Embryonic facial prominence (tissue), 1 donor: Measurements from ENCODE around the gene CTNNA2.
"Not testable (repeated sequence)": the region's sequence is repeated elsewhere in the genome, so short reads cannot be mapped to it uniquely, and the experiment has no call there.

ENCODE experiments used
- DNase-seq: peaks from one replicate; pipeline ENCODE4 v3.0.0-alpha.2; 2016; ENCODE audit errors: extremely low spot score

Gene CTNNA2

GRCh38 chr2:80078290-80079036 lies 565.6 kb downstream of the CTNNA2 start:
- no peak for DNase-seq

GRCh38 chr2:80080957-80081356 lies 568.1 kb downstream of the CTNNA2 start:
- DNase-seq = no peak

DNA sequence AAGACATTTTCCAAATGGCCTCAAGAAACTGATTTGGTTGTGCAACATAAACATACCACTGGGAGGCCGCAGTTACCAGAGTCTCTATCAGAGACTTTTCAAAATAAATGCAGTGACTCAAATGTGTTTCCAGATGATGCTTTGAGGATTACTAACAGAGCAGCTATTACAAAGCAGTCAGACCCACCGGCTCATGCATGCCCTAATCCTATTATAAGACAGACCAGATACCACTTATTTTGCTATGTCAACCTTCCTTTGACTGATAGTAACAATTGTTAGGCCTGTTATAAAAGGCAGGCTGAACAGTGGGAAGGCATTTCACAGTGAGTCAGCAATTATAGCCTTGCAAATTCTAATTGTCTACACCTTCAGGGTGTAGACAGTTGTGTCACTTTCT lies 574.0 kb downstream of the CTNNA2 start:
- DNase-seq = no peak

DNA sequence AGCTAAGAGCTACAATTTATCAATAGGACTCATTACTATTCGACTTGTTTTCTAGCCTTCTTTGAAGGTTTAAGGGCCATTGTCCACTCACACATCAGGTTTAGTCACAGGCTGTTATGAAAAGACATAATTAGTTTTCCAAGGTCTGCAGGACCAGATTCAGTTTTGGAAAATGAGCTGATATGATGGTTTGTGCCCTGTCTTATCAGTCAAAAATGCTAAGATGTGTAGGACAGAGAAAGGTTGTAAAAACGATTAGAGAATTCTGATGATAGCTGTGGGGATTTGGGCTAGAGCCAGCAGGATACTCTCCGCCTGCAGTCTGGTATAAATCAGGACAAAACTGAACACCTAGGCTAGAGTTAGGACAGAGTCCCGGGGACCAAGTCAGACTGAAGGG lies 578.4 kb downstream of the CTNNA2 start:
- no peak for DNase-seq

DNA sequence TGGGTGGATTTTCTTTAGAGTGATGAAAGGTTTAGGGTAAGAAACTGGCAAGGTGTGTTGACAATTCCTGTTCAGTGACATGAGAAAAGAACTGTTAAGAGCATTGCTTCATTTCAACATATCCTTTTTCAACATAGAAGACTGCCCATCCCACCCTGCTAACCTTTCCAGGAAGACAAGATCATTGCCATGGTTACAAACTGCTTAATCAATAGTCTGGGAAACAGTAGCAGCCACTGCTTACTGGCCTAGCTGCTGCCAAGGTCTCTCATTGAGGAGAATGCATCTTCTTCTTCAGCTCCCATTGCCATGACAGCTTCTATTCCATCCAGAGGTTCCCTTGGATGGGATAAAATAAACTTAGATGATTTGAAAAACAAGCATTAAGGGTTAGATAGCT lies 579.6 kb downstream of the CTNNA2 start:
- no peak for DNase-seq

DNA sequence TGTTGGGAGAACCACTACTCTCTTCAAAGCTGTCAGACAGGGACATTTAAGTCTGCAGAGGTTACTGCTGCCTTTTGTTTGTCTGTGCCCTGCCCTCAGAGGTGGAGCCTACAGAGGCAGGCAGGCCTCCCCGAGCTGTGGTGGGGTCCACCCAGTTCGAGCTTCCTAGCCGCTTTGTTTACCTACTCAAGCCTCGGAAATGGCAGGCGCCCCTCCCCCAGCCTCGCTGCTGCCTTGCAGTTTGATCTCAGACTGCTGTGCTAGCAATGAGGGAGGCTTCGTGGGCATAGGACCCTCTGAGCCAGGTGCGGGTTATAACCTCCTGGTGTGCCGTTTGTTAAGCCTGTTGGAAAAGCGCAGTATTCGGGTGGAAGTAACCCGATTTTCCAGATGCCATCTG lies 585.7 kb downstream of the CTNNA2 start:
- not testable (repeated sequence) for DNase-seq

DNA sequence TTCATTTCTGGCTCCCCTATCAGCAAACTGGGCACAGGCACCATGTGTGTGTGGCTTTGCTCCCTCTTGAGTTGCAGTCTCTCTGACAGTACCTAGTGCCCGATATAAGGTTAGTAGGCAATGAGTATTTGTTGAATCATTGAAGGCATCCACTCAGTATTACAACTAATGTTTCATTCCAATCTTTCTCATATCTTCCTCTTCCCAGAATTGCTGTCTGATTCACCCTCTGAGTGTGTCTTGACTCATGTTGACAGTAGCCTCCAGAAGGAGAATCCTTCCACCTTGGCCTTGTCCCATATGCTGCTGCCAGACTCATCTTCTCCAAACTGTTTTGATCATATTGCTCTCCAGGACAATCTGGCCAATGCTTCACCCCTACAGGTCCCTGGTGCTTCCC lies 589.2 kb downstream of the CTNNA2 start:
- DNase-seq = no peak

DNA sequence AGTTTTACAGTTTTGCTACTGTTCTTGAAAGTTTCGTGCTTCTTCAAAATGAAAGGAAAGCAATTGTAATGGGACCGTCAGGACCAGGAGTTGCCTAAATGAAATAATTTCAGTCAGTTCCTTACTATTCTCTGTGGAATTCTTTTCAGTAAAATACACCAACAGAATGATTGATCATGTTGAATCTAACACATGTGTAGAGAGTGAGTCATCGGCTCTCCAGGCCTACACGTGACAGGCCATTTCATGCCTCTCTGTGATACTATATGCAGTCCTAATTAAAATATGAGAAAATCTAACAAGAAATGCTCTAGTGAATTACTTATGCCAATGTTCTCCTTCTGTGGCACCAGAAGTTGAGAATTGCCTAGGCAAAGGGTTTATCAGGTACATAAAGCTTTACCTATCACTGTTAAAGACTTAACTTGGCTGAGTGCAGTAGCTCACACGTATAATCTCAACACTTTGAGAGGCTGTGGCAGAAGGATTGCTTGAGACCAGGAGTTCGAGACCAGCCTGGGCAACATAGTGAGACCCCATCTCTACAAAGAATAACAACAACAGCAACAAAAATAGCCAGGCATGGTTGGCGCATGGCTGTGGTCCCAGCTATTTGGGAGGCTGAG lies 592.3 kb downstream of the CTNNA2 start:
- no peak for DNase-seq

DNA sequence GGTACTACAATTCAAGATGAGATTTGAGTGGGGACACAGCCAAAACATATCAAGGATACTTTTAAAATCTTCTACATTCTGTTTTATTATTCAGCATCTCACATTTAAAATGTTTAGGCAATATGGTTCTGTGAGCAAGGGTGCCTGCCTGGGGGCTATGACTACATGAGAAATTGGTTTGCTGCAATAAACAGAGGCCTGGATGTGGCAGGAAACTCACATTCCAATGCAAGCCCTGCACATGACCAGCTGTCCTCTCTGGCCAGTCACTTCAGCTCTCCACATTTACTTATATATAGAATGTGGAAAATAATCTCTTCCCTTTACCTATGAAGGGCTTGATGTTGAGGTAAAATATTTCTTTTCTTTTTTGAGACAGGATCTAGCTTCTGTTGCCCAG lies 598.3 kb downstream of the CTNNA2 start:
- DNase-seq = no peak

GRCh38 chr2:80112790-80113189 lies 599.9 kb downstream of the CTNNA2 start:
- no peak for DNase-seq

GRCh38 chr2:80113399-80113798 lies 600.5 kb downstream of the CTNNA2 start:
- DNase-seq = no peak

DNA sequence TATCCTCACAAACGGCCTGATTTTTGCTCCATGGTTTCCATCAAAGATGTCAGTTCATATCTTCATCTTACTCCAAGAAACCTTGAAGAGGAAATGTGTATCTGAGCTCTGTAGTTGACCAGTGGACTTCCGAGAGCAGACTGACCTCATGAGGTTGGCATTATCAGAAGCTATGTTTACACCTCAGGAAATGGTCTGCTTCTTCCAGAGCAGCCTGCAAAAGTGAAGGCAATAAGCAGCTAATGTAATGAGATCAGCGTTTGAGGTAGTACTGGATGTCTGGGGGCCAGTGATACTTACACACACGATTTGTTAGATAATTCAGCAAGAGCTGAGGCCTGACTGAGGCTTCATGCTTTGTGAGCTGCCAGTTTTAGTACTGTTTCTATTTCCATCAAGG lies 602.0 kb downstream of the CTNNA2 start:
- DNase-seq = no peak

GRCh38 chr2:80117401-80117800 lies 604.5 kb downstream of the CTNNA2 start:
- DNase-seq = no peak

DNA sequence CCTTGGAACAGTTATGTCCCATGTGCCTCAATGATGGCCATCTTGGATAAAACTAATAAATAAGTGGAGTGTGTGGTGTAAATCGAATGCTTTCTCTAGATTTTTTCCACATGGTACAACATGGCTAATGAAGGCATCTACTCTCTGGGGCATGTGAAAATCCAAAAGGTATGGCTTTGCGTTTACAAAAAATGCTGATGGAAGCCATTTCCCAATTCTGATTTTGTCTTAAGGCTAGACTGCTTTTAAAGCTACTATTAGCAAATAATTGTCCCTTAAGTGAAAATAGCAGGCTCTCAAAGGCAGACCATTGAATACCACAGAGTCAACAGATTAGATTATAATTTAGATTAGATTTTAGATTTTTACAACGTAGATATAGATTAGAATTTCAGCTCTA lies 608.0 kb downstream of the CTNNA2 start:
- DNase-seq = no peak

- DNase-seq = no peak
Measured at GRCh38 chr2:80122675-80123074, 609.8 kb downstream of the CTNNA2 start.

DNA sequence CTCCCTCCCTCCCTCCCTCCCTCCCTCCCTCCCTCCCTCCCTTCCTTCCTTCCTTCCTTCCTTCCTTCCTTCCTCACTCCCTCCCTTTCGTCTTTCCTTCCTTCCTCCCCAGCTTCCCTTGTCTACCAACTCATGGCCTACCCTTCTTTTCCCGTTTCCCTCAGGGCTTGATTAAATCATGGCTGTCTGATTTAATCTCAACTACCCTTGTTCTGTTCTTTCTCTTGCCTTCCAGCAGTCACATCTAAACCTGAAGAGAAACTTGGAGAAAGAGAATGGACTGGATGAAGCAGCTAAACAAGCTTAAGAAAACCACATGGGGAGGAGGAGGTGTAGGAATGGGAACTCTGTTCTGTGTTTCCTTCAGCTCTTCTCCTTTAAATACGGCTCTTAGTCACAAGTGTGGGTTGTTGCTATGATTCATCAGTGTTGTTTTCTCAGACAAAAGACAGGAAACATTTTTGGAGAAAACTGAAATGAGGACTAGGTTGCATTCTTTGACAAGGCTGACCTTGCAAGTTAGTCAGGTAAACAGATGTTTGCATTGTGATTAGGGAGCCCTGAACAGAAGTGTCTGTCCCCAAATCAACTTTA lies 613.8 kb downstream of the CTNNA2 start:
- DNase-seq = no peak

GRCh38 chr2:80128080-80128479 lies 615.2 kb downstream of the CTNNA2 start:
- no peak for DNase-seq

DNA sequence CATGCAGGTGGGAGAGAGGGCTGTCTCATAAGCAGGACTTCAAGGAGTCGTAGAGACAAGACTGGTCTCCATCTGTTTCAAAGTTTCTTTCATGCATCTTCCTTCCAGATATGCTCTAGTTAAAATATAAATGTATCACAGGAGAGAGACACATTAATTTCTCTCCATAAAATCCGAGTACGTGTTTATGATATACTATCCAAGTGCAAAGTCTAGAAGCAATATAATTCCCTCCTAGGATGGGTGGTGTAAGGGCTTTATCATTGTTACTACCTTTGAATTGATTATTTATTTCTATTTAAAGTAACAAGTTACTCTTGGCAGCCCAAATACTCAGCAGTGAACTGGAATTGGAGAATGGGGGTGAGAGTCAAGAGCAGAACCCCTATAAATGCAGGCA lies 619.4 kb downstream of the CTNNA2 start:
- no peak for DNase-seq

DNA sequence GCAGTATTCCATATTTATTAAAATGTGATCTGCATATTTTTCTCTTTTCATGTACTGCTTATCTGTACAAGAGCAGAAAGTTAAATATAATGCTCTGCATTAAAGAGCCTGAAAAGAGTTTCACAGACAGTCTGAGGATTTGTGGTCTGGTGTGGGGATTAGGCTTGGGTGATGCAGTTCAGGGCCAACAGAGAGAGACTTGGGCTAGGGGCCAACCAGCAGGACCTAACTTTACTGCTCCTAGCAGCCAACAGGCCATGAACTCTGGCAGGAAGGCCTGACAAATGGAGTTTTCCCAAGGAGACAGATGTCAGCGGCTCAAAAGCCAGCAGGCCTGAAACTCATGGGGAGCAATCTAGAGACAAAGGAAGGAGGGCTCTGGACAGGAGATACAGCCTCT lies 622.1 kb downstream of the CTNNA2 start:
- DNase-seq = no peak

GRCh38 chr2:80136338-80136737 lies 623.5 kb downstream of the CTNNA2 start:
- DNase-seq = no peak

DNA sequence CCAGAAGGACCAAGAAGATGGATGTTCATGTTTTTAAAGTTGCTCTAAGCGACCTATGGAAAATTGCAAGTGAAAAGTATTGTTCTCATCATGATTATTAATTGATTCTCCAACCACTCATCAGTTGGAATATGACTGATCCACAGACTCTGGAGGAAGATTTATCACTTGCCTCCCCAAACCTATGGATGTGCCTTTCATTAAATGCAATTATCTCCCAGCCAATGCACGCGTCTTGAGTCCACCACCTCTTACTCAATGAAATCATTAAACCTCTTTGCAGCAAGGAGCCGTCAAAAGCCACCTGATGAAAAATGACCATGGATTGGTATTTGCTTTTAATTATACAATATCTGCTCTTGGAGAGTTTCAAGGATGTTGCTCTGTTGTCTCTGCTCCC lies 626.1 kb downstream of the CTNNA2 start:
- no peak for DNase-seq

- no peak for DNase-seq
Measured at GRCh38 chr2:80141007-80141726, 628.3 kb downstream of the CTNNA2 start.

DNA sequence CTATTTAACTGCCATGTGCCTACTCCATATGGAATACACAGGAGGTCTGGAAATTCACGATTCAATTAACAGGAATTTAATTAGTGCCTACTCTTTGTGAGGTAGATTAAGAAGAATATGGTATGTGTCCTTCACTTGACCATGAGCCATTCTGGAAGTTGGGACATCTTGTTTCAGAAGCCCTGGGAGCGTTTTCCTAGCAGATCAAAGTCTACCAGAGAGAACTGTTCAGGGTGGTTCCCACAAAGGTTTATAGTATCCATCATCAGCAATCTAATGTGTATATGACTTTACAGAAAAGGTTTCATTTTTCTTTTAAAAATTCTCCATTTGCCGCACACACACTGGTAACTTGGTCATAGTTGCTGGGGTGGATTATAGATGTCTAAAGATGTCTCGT lies 632.6 kb downstream of the CTNNA2 start:
- DNase-seq = no peak
